Measurements from ENCODE around the gene OVOL3. TPM values are rescaled to one million over a fixed set of nuclear protein-coding genes. Genes with fewer than 3 reads are reported as not detected.

OVOL3 gene
- total RNA-seq, 1 donor from 2014 or later = not detected

DNA sequence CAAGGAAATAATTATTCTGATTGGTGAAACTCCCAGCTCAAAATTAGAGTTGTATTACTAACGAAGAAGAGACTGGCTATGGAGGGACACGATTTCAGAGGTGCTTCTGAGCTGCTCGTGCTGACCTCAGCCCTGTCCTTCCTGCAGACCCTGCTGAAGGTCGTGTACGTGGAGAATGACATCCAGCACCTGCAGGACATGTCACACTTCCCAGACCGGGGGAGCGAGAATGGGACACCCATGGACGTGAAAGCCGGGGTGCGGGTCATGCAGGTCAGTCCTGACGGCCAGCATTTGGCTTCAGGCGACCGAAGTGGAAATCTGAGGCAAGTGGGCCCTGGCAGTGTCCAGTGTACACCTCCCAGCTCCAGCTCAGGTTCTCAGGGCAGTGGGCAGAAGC, 28.0 kb upstream of the OVOL3 start:
- Mint-ChIP-seq H3K27me3 (ENCODE audit: low read depth) (no peaks in the 10 kb centered on the region), H3K9me3 (ENCODE audit: low read depth) (no peaks in the 10 kb centered on the region), H3K36me3 (ENCODE audit: low read depth) (peaks cover 16% of the 10 kb centered on the region), H3K27ac (ENCODE audit: unreplicated experiment) (no peak overlapping the region), H3K4me1 (ENCODE audit: low read depth) (no peaks in the 10 kb centered on the region), H3K4me3 (ENCODE audit: unreplicated experiment) (no peak overlapping the region)
- TF ChIP-seq, protein P1, sequence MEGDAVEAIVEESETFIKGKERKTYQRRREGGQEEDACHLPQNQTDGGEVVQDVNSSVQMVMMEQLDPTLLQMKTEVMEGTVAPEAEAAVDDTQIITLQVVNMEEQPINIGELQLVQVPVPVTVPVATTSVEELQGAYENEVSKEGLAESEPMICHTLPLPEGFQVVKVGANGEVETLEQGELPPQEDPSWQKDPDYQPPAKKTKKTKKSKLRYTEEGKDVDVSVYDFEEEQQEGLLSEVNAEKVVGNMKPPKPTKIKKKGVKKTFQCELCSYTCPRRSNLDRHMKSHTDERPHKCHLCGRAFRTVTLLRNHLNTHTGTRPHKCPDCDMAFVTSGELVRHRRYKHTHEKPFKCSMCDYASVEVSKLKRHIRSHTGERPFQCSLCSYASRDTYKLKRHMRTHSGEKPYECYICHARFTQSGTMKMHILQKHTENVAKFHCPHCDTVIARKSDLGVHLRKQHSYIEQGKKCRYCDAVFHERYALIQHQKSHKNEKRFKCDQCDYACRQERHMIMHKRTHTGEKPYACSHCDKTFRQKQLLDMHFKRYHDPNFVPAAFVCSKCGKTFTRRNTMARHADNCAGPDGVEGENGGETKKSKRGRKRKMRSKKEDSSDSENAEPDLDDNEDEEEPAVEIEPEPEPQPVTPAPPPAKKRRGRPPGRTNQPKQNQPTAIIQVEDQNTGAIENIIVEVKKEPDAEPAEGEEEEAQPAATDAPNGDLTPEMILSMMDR (IDR thresholded peaks at IDR 0.05) = no peak
- no peak for DNase-seq (ENCODE audit: low spot score)

DNA sequence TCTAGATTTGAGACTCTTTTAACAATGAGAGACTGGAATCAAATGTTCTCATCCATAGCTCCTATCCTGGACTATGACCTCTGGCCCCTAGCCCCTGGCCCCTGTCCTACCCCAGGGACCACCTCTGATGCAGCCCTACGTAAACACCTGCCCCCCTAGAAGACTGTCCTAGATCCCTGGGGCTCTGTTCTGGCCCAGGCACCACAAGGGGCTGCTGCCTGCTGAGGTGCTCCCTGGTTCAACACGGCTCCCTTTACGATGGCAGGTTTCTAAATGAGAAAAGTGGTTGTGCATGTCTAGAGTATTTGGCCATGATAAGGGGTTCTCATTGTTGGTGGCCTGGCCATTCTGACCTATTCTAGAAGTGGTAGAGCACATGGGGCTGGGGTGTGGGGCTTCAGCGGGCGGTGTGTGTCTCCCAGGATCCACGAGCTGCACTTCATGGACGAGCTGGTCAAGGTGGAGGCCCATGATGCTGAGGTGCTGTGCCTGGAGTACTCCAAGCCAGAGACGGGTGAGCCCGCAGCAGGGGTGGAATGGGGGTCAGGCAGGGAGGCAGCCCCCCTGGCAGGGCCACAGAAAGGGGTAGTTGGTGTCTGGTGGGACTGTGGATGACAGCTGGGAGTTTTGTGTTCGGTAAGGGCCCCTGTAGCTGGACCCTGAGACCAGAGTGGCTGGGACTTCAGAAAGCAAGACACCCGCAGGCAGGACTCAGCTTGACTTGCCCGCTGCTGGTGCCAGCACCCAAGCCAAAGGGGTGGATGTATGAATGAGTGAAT, 26.5 kb upstream of the OVOL3 start:
- Mint-ChIP-seq H3K4me3 (ENCODE audit: unreplicated experiment) (no peak overlapping the region), H3K36me3 (ENCODE audit: low read depth) (peaks cover 19% of the 10 kb centered on the region), H3K27me3 (ENCODE audit: low read depth) (no peaks in the 10 kb centered on the region), H3K9me3 (ENCODE audit: low read depth) (no peaks in the 10 kb centered on the region), H3K27ac (ENCODE audit: unreplicated experiment) (no peak overlapping the region), H3K4me1 (ENCODE audit: low read depth) (no peaks in the 10 kb centered on the region)
- TF ChIP-seq, protein P1 (IDR thresholded peaks at IDR 0.05) = no peak
- no peak for DNase-seq (ENCODE audit: low spot score)

DNA sequence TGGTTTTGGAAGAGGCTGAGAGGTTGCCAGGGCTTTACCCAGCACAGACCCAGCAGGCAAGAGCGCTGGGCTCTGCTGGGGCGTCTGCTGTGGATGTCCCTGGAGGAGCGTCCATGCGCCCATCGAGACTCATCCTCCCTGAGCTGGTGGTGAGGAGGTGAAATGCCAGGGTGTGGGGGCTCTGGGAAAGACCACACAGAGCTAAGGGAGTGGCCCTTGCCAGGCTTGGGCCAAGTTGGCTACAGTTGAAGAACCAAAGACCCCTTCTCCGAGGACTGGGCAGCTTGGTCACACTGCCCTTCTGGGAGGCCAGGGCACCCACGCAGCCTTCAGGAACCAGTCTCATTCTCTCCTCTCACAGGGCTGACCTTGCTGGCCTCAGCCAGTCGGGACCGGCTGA, 24.6 kb upstream of the OVOL3 start:
- Mint-ChIP-seq H3K27ac (ENCODE audit: unreplicated experiment) (no peak overlapping the region), H3K27me3 (ENCODE audit: low read depth) (no peaks in the 10 kb centered on the region), H3K4me3 (ENCODE audit: unreplicated experiment) (no peak overlapping the region), H3K36me3 (ENCODE audit: low read depth) (peaks cover 19% of the 10 kb centered on the region), H3K4me1 (ENCODE audit: low read depth) (no peaks in the 10 kb centered on the region), H3K9me3 (ENCODE audit: low read depth) (no peaks in the 10 kb centered on the region)
- TF ChIP-seq, protein P1 (IDR thresholded peaks at IDR 0.05) = no peak
- DNase-seq (ENCODE audit: low spot score) = no peak

DNA sequence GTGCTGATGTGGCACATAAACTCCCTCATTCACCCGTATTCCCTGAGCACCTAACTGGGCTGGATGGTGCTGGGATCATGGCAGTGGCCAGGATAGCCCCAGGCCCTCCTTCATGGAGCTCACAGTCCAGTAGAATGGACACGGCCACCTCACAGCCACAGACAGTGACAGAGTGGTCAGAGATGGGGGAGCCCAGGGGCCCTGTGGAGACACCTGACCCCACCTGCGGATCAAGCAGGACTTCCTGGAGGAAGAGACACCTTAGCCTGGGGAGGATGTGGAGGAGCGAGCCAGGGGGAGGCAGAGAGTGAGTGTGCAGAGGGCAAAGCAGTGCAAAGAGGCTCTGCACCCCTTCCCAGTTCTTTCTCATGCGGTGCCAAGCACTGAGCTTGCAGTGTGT, 21.1 kb upstream of the OVOL3 start:
- no peaks in the 10 kb centered on the region for H3K4me1 Mint-ChIP-seq (ENCODE audit: low read depth)
- H3K36me3 Mint-ChIP-seq (ENCODE audit: low read depth) = peaks cover 12% of the 10 kb centered on the region
- H3K4me3 Mint-ChIP-seq (ENCODE audit: unreplicated experiment) = no peak overlapping the region
- H3K9me3 Mint-ChIP-seq (ENCODE audit: low read depth) = no peaks in the 10 kb centered on the region
- no peak overlapping the region for H3K27ac Mint-ChIP-seq (ENCODE audit: unreplicated experiment)
- TF ChIP-seq, protein P1 (IDR thresholded peaks at IDR 0.05) = no peak
- DNase-seq (ENCODE audit: low spot score) = no peak
- H3K27me3 Mint-ChIP-seq (ENCODE audit: low read depth) = no peaks in the 10 kb centered on the region

DNA sequence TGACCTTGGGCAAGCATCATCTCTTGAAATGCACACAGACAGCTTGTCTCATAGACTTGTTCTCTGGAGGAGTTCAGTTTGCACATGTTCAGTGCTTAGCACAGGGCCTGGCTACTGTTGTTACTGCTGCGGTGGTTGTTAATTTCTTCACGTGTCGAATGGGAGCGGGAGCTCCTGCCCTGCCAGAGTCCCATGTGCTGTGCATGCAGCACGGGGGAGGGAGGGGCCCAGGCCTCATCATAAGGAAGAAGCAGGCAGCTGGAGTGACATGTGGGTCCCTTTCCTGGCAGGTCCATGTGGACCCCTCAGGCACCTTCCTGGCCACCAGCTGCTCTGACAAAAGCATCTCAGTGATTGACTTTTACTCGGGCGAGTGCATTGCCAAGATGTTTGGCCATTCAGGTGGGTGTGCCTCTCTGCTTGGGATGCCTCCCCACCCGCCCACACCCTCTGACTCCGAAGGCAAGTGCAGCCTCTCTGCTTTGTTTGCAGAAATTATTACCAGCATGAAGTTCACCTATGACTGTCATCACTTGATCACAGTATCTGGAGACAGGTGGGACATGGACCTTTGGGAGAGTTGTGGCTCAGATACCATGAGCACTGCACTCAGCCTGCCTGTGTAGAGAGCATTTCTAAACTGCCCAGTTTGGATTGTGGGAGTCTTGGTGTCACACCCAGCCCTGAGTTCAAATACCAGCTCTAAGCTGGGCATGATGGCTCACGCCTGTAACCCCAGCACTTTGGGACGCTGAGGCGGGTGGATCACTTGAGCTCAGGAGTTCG, 19.8 kb upstream of the OVOL3 start:
- Mint-ChIP-seq H3K4me1 (ENCODE audit: low read depth) (no peaks in the 10 kb centered on the region), H3K9me3 (ENCODE audit: low read depth) (no peaks in the 10 kb centered on the region), H3K4me3 (ENCODE audit: unreplicated experiment) (no peak overlapping the region), H3K36me3 (ENCODE audit: low read depth) (peaks cover 10% of the 10 kb centered on the region), H3K27me3 (ENCODE audit: low read depth) (no peaks in the 10 kb centered on the region), H3K27ac (ENCODE audit: unreplicated experiment) (no peak overlapping the region)
- no peak for DNase-seq (ENCODE audit: low spot score)
- TF ChIP-seq, protein P1 (IDR thresholded peaks at IDR 0.05) = no peak

Measured in chondrocyte (in vitro differentiated cells).